HUES48 (cell line): ENCODE measurements around the gene SV2A.
A peak's percentile ranks its signal among the peaks of the same experiment; 100 is the strongest.
"Not testable (repeated sequence)": the region's sequence is repeated elsewhere in the genome, so short reads cannot be mapped to it uniquely, and the experiment has no call there.

ENCODE experiments used
- H3K27ac ChIP-seq: one replicate; pipeline ENCODE4 v1.7.0; 2013; ENCODE audit warnings: low read depth, low read length, inconsistent platforms
- H3K27me3 ChIP-seq: 2 replicates; pipeline ENCODE4 v1.6.1; 2013; ENCODE audit warnings: mild to moderate bottlenecking, low read length; ENCODE audit not compliant: control insufficient read depth, insufficient read depth
- H3K36me3 ChIP-seq: 2 replicates; pipeline ENCODE4 v1.6.1; 2013; ENCODE audit warnings: low read length; ENCODE audit not compliant: control insufficient read depth, insufficient read depth
- H3K4me1 ChIP-seq: 2 replicates; pipeline ENCODE4 v1.6.1; 2013; ENCODE audit warnings: mild to moderate bottlenecking, low read length; ENCODE audit not compliant: control insufficient read depth, insufficient read depth
- H3K4me3 ChIP-seq: 2 replicates; pipeline ENCODE4 v1.5.1; 2013; ENCODE audit warnings: mild to moderate bottlenecking, low read depth, low read length
- H3K9ac ChIP-seq: 2 replicates; pipeline ENCODE4 v1.6.1; 2013; ENCODE audit warnings: mild to moderate bottlenecking, low read depth, low read length, moderate library complexity
- H3K9me3 ChIP-seq: 2 replicates; pipeline ENCODE4 v1.6.1; 2013; ENCODE audit warnings: low read length; ENCODE audit not compliant: control insufficient read depth, insufficient read depth

SV2A gene, protein sequence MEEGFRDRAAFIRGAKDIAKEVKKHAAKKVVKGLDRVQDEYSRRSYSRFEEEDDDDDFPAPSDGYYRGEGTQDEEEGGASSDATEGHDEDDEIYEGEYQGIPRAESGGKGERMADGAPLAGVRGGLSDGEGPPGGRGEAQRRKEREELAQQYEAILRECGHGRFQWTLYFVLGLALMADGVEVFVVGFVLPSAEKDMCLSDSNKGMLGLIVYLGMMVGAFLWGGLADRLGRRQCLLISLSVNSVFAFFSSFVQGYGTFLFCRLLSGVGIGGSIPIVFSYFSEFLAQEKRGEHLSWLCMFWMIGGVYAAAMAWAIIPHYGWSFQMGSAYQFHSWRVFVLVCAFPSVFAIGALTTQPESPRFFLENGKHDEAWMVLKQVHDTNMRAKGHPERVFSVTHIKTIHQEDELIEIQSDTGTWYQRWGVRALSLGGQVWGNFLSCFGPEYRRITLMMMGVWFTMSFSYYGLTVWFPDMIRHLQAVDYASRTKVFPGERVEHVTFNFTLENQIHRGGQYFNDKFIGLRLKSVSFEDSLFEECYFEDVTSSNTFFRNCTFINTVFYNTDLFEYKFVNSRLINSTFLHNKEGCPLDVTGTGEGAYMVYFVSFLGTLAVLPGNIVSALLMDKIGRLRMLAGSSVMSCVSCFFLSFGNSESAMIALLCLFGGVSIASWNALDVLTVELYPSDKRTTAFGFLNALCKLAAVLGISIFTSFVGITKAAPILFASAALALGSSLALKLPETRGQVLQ

DNA sequence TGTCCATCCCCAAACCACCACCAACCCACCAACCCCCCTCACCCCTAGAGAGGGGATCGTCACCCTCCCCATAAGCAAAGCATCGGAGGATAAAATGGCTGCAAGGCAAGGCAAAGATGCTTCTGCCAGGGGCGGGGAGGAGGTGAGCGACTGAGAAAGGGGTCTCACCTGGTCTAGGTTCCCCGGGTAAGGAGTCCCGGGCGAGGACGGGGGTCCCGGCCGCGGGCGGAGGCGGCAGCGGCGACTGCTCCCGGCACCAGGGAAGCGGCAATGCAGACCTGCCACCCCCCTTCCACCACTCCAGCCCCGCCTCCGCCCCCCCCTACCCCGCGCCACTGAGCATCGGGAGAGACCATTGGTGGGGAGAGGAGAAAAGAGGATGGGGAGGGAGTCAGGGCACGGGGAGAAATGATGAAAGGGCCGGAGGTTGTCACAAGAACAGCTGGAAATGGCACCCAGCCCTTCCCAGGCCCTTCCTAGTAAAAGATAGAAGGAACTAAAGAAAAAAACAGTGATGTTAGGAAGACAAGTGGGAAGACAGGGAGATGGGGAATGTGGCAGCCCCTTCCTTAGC lies at the start of gene SV2A:
TSS of gene SV2A (minus strand) at position 274 of the 574 bp plus-strand sequence. CDS start 4,004 bp downstream, outside the sequence.
- Histone ChIP-seq H3K9ac (peak within 1 kb of the TSS; percentile 62), H3K4me1 (peaks cover 14% of the 10 kb centered on the region), H3K9me3 (no peaks in the 10 kb centered on the region), H3K4me3 (peak within 1 kb of the TSS; percentile 80), H3K27ac (peak within 1 kb of the TSS; percentile 59), H3K36me3 (peaks cover 17% of the 10 kb centered on the region), H3K27me3 (no peaks in the 10 kb centered on the region)

- Histone ChIP-seq H3K9me3 (no peaks in the 10 kb centered on the region), H3K4me1 (no peaks in the 10 kb centered on the region), H3K36me3 (peaks cover 82% of the 10 kb centered on the region), H3K27me3 (no peaks in the 10 kb centered on the region), H3K9ac (no peak overlapping the region), H3K4me3 (no peak overlapping the region), H3K27ac (no peak overlapping the region)
Measured at GRCh38 chr1:149967041-149967440, 49.4 kb upstream of the SV2A start.

DNA sequence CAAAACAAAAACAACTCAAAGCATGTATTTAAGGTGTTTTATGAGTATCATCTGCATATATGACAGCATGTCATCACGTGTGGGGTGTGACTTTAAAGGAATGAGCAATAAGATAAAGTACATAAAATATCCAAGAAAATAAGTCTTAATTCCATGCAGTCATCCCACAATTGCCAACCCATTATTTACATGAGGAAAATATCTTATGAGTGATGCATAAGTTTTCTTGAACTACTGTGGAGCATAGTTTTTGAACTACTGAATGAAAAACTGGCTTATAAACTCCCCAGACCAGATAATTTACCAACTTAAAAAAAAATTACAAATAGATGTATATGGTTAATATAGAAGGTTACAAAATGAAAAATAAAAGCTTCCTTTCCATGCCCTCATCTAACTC lies 48.8 kb upstream of the SV2A start:
- Histone ChIP-seq H3K4me1 (no peaks in the 10 kb centered on the region), H3K27ac (no peak overlapping the region), H3K27me3 (no peaks in the 10 kb centered on the region), H3K4me3 (no peak overlapping the region), H3K9ac (no peak overlapping the region), H3K36me3 (peaks cover 80% of the 10 kb centered on the region), H3K9me3 (no peaks in the 10 kb centered on the region)

DNA sequence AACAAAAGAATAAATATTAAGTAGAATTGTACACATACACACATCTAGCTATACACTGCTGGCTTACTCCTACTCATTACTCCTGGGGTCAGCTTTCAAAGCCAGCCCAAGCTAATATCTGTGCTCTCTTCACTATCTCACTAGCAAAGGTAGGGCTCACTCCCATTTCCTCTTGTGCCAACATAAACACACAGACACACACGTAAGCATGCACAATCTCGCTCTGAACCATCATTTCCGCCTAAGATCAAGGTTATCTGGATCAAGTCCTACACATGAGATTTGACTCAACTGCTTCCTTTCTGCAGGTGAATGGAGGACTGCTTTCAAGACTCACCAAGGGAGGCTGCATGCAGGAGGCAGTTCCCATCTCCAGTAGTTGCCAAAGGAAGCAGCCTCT lies 47.8 kb upstream of the SV2A start:
- Histone ChIP-seq H3K27ac (no peak overlapping the region), H3K9me3 (no peaks in the 10 kb centered on the region), H3K4me3 (no peak overlapping the region), H3K9ac (no peak overlapping the region), H3K36me3 (peaks cover 79% of the 10 kb centered on the region), H3K27me3 (no peaks in the 10 kb centered on the region), H3K4me1 (no peaks in the 10 kb centered on the region)

DNA sequence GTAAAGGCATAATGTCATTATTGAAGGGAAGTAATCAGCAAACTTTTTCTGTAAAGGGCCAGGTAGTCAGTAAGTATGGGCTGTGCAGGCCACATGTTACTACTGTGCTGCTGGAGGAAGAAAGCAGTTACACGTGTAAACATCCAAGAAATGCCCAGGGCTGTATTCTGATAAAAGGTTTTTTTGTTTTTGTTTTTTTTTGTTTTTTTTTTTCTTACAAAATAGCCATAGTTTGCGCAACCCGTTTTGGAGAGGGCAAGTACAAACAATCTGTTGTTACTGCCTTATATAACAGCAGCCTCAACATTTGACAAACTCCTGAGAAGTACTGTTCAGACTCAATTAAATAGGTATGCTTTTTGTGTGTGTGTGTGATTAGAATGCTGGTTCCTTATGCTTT lies 45.7 kb upstream of the SV2A start:
- H3K4me3 ChIP-seq: no peak overlapping the region
- H3K4me1 ChIP-seq: no peaks in the 10 kb centered on the region
- H3K9ac ChIP-seq: no peak overlapping the region
- no peaks in the 10 kb centered on the region for H3K27me3 ChIP-seq
- peaks cover 84% of the 10 kb centered on the region for H3K36me3 ChIP-seq
- H3K9me3 ChIP-seq: peaks cover 12% of the 10 kb centered on the region; the same call in 1 of the 2 replicates
- H3K27ac ChIP-seq: no peak overlapping the region

GRCh38 chr1:149962736-149963135 lies 45.1 kb upstream of the SV2A start:
- peaks cover 17% of the 10 kb centered on the region for H3K9me3 ChIP-seq
- H3K27ac ChIP-seq: peak overlapping the region; percentile 4
- no peaks in the 10 kb centered on the region for H3K4me1 ChIP-seq
- no peak overlapping the region for H3K4me3 ChIP-seq
- H3K9ac ChIP-seq: no peak overlapping the region
- H3K27me3 ChIP-seq: no peaks in the 10 kb centered on the region
- peaks cover 86% of the 10 kb centered on the region for H3K36me3 ChIP-seq

DNA sequence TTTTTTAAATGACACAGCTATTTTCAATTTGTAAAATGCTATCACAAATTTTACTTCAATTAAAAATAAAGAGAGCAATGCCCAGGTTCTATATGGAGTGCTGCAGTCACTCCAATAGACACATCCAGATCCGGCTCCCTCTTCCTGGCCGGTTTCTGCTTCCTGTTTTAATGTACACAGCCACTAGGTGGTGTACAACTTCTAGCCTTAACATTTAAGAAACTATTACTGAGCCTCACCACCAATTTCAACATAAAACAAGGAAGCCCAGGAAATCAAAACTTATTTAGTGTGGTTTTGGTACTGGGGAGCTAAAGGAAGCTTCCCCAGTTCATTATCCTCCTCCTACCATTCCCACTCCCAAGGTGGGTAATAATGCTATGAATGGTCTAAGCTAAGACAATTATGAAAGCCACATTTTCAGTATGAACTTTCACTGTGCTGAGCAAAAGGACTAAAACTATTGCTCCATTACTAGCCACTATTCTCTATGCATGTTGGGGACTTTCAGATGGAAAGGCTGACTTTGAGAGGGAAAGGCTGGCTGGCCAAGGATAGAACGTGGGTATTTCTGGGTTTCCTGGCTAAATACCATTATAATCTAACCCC lies 44.5 kb upstream of the SV2A start:
- no peak overlapping the region for H3K9ac ChIP-seq
- no peak overlapping the region for H3K4me3 ChIP-seq
- H3K9me3 ChIP-seq: peaks cover 20% of the 10 kb centered on the region
- H3K27ac ChIP-seq: peak overlapping the region; percentile 4
- no peaks in the 10 kb centered on the region for H3K27me3 ChIP-seq
- no peaks in the 10 kb centered on the region for H3K4me1 ChIP-seq
- H3K36me3 ChIP-seq: peaks cover 85% of the 10 kb centered on the region

- not testable (repeated sequence) for H3K4me3 ChIP-seq, H3K4me1 ChIP-seq, H3K9ac ChIP-seq, H3K27me3 ChIP-seq, H3K27ac ChIP-seq
- peaks cover 43% of the 10 kb centered on the region for H3K36me3 ChIP-seq
- H3K9me3 ChIP-seq: peaks cover 20% of the 10 kb centered on the region
Measured at GRCh38 chr1:149957548-149957947, 39.9 kb upstream of the SV2A start.

GRCh38 chr1:149949911-149950310 lies 32.3 kb upstream of the SV2A start:
- peaks cover 47% of the 10 kb centered on the region for H3K36me3 ChIP-seq
- H3K27me3 ChIP-seq: no peaks in the 10 kb centered on the region
- no peaks in the 10 kb centered on the region for H3K4me1 ChIP-seq
- no peak overlapping the region for H3K9ac ChIP-seq
- H3K4me3 ChIP-seq: no peak overlapping the region
- H3K9me3 ChIP-seq: no peaks in the 10 kb centered on the region
- H3K27ac ChIP-seq: peak overlapping the region; percentile 51

DNA sequence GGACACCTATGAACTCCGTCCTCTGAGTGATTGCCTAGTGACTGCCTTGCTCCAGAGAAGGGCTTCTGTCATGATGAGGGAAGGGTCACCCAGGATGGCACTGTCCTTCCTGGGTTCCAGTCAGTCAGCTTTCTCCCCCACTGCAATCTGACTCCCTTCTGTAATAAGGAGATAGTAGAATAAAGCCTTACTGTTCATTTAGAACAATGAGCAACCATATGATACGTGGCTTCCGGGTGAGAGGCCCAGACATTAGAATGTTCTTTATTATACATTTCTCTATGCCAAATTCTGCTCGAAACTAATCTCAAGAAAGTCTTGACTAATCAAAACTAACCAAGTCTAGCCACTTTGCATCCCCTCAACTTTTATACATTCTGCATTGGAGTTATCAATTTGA lies 27.6 kb upstream of the SV2A start:
- Histone ChIP-seq H3K9ac (no peak overlapping the region), H3K27ac (no peak overlapping the region), H3K27me3 (no peaks in the 10 kb centered on the region), H3K4me3 (no peak overlapping the region), H3K4me1 (peaks cover 11% of the 10 kb centered on the region; the same call in 1 of the 2 replicates), H3K9me3 (no peaks in the 10 kb centered on the region), H3K36me3 (peaks cover 56% of the 10 kb centered on the region)
